Ureter (tissue), 1 donor: ENCODE results near the gene NTHL1. TPM values are rescaled to one million over a fixed set of nuclear protein-coding genes. Genes with fewer than 3 reads are reported as not detected.

ENCODE experiments used
- DNase-seq: peaks from one replicate; pipeline ENCODE4 v3.0.0-alpha.2; 2020; ENCODE audit warnings: low spot score
- total RNA-seq: library from RNA; stranded (reverse); gene quantifications from one replicate; pipeline ENCODE4 v1.2.4, GENCODE V29; 2023
- donor health status: DM: yes; HTN: yes; CAD: no.

Gene NTHL1
- total RNA-seq, 1 donor from 2014 or later, result 11.8 TPM

- DNase-seq, result no peak
These were observed 16.8 kb upstream of the NTHL1 start for GRCh38 chr16:2064368-2064945.

- no peak for DNase-seq
These were observed 16.2 kb upstream of the NTHL1 start for GRCh38 chr16:2063861-2064260.

DNA sequence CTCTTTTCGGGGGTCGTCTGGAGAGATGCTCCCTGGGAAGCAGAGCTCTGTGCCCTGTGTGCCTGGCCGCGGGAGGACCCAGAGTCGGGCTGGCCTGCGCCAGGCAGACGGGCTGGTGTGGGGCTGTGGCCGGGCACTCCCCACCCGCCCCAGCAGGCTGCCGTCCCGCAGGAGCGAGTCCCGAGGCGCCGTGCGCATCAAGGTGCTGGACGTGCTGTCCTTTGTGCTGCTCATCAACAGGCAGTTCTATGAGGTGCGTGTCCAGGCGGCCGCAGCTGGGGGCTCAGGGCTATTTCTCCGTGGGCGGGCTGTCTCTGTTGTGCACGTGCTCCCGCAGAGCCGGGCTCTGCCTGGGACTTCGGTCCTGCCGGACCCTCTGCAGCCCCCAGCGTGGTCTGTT is 15.2 kb upstream of the NTHL1 start:
- DNase-seq, result no peak

- DNase-seq, result no peak
These were observed 13.9 kb upstream of the NTHL1 start for GRCh38 chr16:2061526-2061925.

DNA sequence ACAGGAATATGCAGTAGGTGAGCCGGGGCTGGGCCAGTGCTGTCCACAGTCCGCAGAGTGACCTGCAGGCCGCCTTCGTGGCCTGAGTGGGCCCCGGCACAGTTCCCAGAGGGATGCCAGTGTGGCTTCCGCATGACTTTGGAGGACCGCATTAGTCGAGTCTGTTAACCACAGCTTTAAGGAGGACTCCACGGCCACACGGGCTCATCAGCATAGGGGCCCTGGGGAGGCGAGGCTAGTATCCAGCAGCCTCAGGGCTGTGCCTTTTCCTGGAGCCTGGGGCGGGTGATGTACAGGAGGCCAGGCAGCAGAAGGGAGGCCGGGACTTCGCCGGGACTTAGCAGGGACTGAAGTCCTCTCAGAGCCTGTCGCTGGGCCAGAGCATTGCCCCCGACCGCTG is 13.4 kb upstream of the NTHL1 start:
- no peak for DNase-seq

GRCh38 chr16:2060346-2060745 is 12.7 kb upstream of the NTHL1 start:
- no peak for DNase-seq

DNA sequence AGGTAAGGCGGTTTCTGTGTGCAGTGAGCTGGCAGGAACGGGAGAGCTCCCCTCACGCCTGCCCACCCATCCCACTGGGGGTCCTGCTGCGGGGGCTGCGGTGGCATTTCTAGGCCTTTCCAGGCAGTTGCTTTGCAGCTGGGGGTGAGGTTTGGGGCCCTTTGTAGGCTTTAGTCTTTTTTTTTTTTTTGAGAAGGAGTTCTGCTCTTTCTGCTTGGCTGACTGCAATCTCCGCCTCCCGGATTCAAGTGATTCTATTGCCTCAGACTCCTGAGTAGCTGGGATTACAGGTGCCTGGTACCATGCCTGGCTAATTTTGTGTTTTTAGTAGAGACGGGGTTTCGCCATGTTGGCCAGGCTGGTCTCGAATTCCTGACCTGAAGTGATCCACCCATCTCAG is 11.2 kb upstream of the NTHL1 start:
- no peak for DNase-seq

- DNase-seq, result no peak
These were observed 10.8 kb upstream of the NTHL1 start for GRCh38 chr16:2058420-2058819.

- no peak for DNase-seq
These were observed 9.8 kb upstream of the NTHL1 start for GRCh38 chr16:2057438-2057837.

- DNase-seq, result no peak
These were observed 9.2 kb upstream of the NTHL1 start for GRCh38 chr16:2056681-2057407.

DNA sequence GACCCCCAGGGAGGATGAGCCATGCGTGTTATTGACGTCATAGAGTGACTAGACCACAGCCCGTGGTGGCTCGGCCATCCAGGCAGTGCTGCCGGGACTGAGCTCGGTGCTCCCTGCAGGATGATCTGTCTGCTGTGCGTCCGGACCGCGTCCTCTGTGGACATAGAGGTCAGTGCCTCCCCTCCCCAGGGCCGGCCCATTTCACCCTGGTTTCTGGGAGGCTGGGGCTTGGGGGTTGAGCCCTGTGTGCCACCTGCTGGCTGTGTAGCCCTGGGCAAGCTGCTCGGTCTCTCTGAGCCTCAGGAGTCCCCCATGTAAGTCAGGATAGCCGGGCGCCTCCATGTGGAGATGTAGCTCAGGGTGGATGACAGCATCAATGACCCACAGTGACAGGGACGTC is 8.4 kb upstream of the NTHL1 start:
- no peak for DNase-seq

DNA sequence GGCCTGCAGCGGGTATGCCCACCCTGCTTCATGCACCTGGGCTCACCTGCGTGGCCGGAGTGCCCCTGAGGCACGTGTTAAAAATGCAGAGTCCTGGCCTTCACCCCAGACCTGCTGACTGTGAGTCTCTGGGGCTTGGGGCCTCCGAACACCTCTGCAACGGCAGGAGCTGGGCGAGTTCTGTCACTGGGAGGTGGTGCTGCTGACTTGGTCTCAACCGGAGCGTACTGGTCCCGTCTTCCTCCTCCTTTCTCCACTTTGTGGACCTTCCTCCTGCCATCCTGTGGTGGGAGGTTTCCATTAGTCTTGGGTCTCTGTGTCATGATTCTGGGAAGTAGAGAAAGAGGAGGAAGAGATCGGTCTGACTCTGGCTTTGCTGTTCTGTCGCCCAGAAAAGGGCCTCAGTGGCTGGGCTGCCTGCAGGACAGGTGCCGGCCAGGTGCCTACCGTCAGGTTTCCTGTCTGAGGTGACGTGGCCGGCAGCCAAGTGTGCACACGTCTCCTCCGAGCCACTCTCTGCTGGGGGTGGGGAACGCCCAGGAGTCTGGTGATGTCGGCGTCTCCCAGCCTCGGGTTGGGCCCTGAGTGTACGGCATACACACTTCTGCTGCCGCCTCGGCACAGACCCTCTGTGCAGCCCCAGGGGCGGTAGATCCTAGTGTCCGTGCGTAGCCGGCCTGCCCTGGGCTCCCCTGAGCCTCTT is 7.1 kb upstream of the NTHL1 start:
- no peak for DNase-seq

- no peak for DNase-seq
These were observed 6.3 kb upstream of the NTHL1 start for GRCh38 chr16:2053897-2054296.

GRCh38 chr16:2053211-2053610 is 5.6 kb upstream of the NTHL1 start:
- no peak for DNase-seq

DNA sequence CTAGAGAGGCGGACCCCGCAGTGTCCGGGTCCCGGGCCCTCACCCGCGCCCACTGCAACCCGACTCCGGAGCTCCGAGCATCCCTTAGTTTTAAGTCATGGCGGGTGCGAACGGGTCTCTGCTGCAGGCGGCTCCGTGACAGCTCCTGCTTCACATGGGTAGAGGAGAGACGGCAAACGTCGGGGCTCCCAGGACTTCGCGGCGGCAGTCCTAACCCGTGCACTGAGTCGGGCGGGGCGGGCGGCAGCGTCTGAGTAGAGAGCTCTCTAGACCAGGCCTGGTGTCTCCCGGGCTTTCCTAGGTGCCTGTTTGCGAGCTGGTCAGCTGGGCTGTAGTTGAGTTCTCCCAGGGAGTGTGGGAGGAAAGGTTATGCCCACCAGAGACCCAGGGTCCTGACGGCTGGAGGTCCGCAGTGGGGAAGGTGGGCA is 496 bp upstream of the NTHL1 start:
- DNase-seq, result no peak

GRCh38 chr16:2046893-2047329 is 723 bp downstream of the NTHL1 start:
- DNase-seq, result no peak

- no peak for DNase-seq
These were observed 1.4 kb downstream of the NTHL1 start for GRCh38 chr16:2045965-2046892.

DNA sequence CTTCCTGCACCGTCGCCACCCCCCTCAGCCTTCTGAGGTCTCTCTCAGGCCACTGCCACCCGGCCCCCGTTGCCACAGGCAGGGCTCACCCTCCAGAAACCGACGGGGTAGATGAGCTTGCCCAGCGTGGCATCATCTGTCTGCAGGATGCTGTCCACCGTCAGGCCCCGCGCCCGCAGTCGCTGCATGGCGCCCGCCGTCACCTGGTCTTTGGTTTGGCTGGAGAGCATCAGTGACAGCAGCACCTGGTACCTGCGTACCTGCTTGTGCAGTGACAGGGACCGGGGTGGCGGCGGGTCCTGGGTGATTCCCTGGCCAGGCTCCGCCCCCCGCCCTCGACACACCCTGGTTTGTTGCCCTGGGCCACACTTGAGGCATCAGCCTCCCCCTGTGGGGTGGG is 3.1 kb downstream of the NTHL1 start:
- DNase-seq, result no peak

- no peak for DNase-seq
These were observed 3.8 kb downstream of the NTHL1 start for GRCh38 chr16:2043667-2044451.

DNA sequence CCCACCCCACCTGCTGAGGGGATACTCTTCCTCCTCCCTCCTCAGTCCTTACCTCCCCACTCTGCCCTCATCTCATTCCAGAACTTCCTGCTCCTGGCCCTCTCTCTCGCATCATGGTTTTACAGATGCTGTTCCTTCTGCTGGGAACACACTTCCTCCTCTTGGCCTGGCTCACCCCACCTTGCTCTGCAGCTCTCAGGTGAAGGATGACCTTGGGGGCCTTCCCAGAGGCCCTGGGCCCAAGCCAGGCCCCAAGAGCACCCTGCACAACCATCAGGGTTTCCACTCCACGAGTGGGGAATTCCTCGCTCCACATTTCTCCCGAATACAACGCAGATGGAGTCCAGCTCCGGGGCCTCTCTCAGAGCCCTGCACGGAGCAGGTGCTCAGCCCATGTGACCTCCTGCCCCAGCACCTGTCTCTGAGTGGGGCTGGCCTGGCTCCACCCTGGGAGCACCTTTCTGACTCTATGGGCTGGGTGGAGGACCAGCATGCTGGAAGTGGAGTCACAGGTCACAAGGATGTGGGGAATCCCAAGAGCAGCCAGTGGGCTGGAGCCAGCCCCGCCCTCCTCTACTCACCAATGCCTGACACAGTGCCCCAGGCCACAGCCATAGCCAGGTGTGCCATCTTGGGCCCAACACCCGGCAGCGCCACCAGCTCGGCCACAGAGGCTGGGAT is 4.5 kb downstream of the NTHL1 start:
- DNase-seq, result no peak
